Measurements from ENCODE around the gene SGPP2.

- TF ChIP-seq CTCF (conservative IDR thresholded peaks at IDR 0.05 in 1 of 2, IDR thresholded peaks at IDR 0.05 in 1 of 2; ENCODE audit: extremely low read depth in 1 of 2, insufficient read depth in 1 of 2, low read depth in 1 of 2, low read length in 2 of 2) (no peak), EZH2 (IDR thresholded peaks at IDR 0.05; ENCODE audit: borderline replicate concordance, low read length) (no peak)
Observed at GRCh38 chr2:222523783-222524544, 99.6 kb downstream of the SGPP2 start.

All from mammary epithelial cell (primary cell).